Measurements from ENCODE around the gene SLX1A.
"Not testable (repeated sequence)": the region's sequence is repeated elsewhere in the genome, so short reads cannot be mapped to it uniquely, and the experiment has no call there.

Gene SLX1A

GRCh38 chr16:30193615-30194014 is at the start of gene SLX1A, which contains the start of gene BOLA2B:
Gene SLX1A, plus strand, starts transcription at chr16:30193875. Its CDS starts 210 bp downstream, at chr16:30194085.
Gene BOLA2B, minus strand, starts transcription at chr16:30193666. Its CDS starts 71 bp downstream, at chr16:30193595.
- DNase-seq, result not testable (repeated sequence)

GRCh38 chr16:30144017-30144416 is 49.7 kb upstream of the SLX1A start:
- DNase-seq, result no peak

GRCh38 chr16:30144917-30145316 is 48.8 kb upstream of the SLX1A start:
- DNase-seq, result no peak

- DNase-seq, result no peak
Observed at GRCh38 chr16:30145657-30146056, 48.0 kb upstream of the SLX1A start.

GRCh38 chr16:30147843-30148510 is 45.7 kb upstream of the SLX1A start:
- DNase-seq, result no peak

- no peak for DNase-seq
Observed at GRCh38 chr16:30149250-30149930, 44.3 kb upstream of the SLX1A start.

- no peak for DNase-seq
Observed at GRCh38 chr16:30151091-30151490, 42.6 kb upstream of the SLX1A start.

- no peak for DNase-seq
Observed at GRCh38 chr16:30152517-30152916, 41.2 kb upstream of the SLX1A start.

- DNase-seq, result no peak
Observed at GRCh38 chr16:30155188-30155587, 38.5 kb upstream of the SLX1A start.

GRCh38 chr16:30157214-30157613 is 36.5 kb upstream of the SLX1A start:
- no peak for DNase-seq

GRCh38 chr16:30163538-30163937 is 30.1 kb upstream of the SLX1A start:
- DNase-seq, result no peak

- peak; percentile 47 for DNase-seq
Observed at GRCh38 chr16:30166202-30166902, 27.3 kb upstream of the SLX1A start.

GRCh38 chr16:30168746-30169145 is 24.9 kb upstream of the SLX1A start:
- DNase-seq, result not testable (repeated sequence)

GRCh38 chr16:30169416-30169815 is 24.3 kb upstream of the SLX1A start:
- not testable (repeated sequence) for DNase-seq

- DNase-seq, result not testable (repeated sequence)
Observed at GRCh38 chr16:30170145-30170544, 23.5 kb upstream of the SLX1A start.

GRCh38 chr16:30173054-30173453 is 20.6 kb upstream of the SLX1A start:
- DNase-seq, result no peak

- DNase-seq, result not testable (repeated sequence)
Observed at GRCh38 chr16:30176876-30177275, 16.8 kb upstream of the SLX1A start.

GRCh38 chr16:30179195-30179594 is 14.5 kb upstream of the SLX1A start:
- DNase-seq, result no peak

GRCh38 chr16:30179931-30180330 is 13.7 kb upstream of the SLX1A start:
- no peak for DNase-seq

- no peak for DNase-seq
Observed at GRCh38 chr16:30180741-30181140, 12.9 kb upstream of the SLX1A start.

- peak; percentile 78 for DNase-seq
Observed at GRCh38 chr16:30183233-30184095, 10.2 kb upstream of the SLX1A start, which contains the start of gene CORO1A. Gene CORO1A, plus strand, starts transcription at chr16:30183602. Its CDS starts 1,608 bp downstream, at chr16:30185210.

- peak; percentile 76 for DNase-seq
Observed at GRCh38 chr16:30184096-30184890, 9.4 kb upstream of the SLX1A start.
